Measurements from ENCODE around the gene SSH2. TPM values are rescaled to one million over a fixed set of nuclear protein-coding genes. Genes with fewer than 3 reads are reported as not detected.
A peak's percentile ranks its signal among the peaks of the same experiment; 100 is the strongest.

The SSH2 gene
- total RNA-seq, 1 experiment from 2014 or later: 8.5 TPM

DNA sequence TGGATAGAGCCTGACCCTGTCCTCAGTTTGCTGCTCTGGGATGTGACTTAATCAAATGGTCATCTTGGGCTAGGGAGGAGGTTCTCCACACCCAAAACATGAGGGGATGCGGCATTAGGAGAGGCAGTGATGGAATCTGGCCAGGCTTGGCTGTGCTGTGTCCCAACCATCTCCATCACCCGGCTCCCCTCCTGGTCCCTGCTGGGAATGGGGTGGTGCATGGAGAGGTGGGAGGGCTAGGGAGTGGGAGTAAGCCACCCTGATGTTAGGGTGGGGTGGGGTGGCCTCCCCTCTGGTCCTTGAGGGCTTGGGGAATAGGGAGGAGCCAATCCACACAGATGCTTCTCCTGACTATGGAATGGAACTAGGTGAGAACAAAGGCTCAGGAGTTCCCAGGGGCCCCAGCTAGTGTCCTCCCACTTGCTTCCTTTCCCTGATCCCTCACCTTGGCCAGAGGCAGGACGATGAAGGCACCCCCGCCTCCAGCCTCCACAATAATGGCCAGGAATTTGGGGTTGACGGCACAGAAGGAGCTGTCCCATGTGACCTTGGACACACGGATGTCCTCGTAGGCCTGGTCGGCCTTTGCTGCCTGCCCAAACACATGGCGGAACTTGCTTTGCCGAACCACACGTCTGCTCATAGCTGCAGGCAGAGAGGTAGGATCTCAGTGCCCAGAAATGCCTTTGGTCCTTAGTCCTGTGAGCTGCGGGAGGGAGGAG is 309.1 kb downstream of the SSH2 start:
- Histone ChIP-seq H3K27ac (ENCODE audit: low read length) (no peak overlapping the region), H3K9me2 (replicated peaks; ENCODE audit: low read length) (no peaks in the 10 kb centered on the region), H3K79me2 (ENCODE audit: low read length) (no peaks in the 10 kb centered on the region), H3F3A (ENCODE audit: low read length, unreplicated experiment) (no peaks in the 10 kb centered on the region), H4K20me1 (ENCODE audit: low read length) (no peaks in the 10 kb centered on the region), H3K36me3 (ENCODE audit: low read depth, low read length) (no peaks in the 10 kb centered on the region), H3K4me1 (ENCODE audit: insufficient read depth, low read length) (peaks cover 35% of the 10 kb centered on the region), H3K9ac (ENCODE audit: low read length) (no peak overlapping the region), H3K4me3 (ENCODE audit: low read length) (no peak overlapping the region), H3K4me2 (ENCODE audit: low read length) (no peak overlapping the region), H3K27me3 (ENCODE audit: low read length) (no peaks in the 10 kb centered on the region), H3K9me3 (ENCODE audit: low read length) (no peaks in the 10 kb centered on the region), H2AFZ (ENCODE audit: low read length) (no peak overlapping the region)
- TF ChIP-seq EZH2 (IDR thresholded peaks at IDR 0.05; ENCODE audit: low read length, unreplicated experiment) (no peak), EZH2phosphoT487 (IDR thresholded peaks at IDR 0.05; ENCODE audit: borderline replicate concordance, low read length) (no peak)
- TF ChIP-seq, protein P1, sequence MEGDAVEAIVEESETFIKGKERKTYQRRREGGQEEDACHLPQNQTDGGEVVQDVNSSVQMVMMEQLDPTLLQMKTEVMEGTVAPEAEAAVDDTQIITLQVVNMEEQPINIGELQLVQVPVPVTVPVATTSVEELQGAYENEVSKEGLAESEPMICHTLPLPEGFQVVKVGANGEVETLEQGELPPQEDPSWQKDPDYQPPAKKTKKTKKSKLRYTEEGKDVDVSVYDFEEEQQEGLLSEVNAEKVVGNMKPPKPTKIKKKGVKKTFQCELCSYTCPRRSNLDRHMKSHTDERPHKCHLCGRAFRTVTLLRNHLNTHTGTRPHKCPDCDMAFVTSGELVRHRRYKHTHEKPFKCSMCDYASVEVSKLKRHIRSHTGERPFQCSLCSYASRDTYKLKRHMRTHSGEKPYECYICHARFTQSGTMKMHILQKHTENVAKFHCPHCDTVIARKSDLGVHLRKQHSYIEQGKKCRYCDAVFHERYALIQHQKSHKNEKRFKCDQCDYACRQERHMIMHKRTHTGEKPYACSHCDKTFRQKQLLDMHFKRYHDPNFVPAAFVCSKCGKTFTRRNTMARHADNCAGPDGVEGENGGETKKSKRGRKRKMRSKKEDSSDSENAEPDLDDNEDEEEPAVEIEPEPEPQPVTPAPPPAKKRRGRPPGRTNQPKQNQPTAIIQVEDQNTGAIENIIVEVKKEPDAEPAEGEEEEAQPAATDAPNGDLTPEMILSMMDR (conservative IDR thresholded peaks at IDR 0.05; ENCODE audit: low read depth, low read length): no peak
- CTCF ChIA-PET: interaction anchor here (1.6 kb wide), 1 partner anchor 19 kb away, joined by 4 read pairs; no protein-coding TSS in a partner anchor
- BruUV-seq (replicated peaks): no TSS peak
- intact Hi-C loops (cut with micrococcal nuclease): no loop called here
- no peak for DNase-seq
- POLR2A ChIA-PET (ENCODE audit: unreplicated experiment): no interaction called here
- no peak for ATAC-seq

DNA sequence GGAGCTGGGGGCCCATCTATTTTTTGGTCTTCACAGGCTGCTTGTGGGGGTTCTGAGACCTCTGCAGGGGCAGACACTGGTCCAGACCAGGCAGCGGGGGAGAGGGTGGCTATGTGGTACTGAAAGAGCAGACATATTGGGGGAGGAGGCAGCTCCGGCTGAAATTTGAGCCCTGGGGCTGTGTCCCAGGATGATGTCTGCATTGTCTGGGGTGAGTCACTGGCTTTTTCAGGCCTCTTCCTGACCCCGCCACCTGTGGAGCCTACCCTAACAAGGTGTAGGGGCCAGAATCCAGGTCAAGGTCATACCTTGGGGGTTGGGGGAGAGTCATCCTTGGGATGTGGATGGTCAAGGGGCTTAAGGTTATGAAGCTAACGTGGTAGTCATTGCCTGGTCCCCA is 309.8 kb downstream of the SSH2 start:
- intact Hi-C loops (cut with micrococcal nuclease): no loop called here
- Histone ChIP-seq H2AFZ (ENCODE audit: low read length) (no peak overlapping the region), H3K27me3 (ENCODE audit: low read length) (no peaks in the 10 kb centered on the region), H3F3A (ENCODE audit: low read length, unreplicated experiment) (no peaks in the 10 kb centered on the region), H3K79me2 (ENCODE audit: low read length) (no peaks in the 10 kb centered on the region), H3K9ac (ENCODE audit: low read length) (no peak overlapping the region), H3K9me3 (ENCODE audit: low read length) (no peaks in the 10 kb centered on the region), H3K36me3 (ENCODE audit: low read depth, low read length) (no peaks in the 10 kb centered on the region), H3K27ac (ENCODE audit: low read length) (no peak overlapping the region), H3K4me3 (ENCODE audit: low read length) (no peak overlapping the region), H3K9me2 (replicated peaks; ENCODE audit: low read length) (no peaks in the 10 kb centered on the region), H3K4me1 (ENCODE audit: insufficient read depth, low read length) (peaks cover 35% of the 10 kb centered on the region), H4K20me1 (ENCODE audit: low read length) (no peaks in the 10 kb centered on the region), H3K4me2 (ENCODE audit: low read length) (no peak overlapping the region)
- ATAC-seq (no peak), DNase-seq (peak; percentile 47)
- BruUV-seq (replicated peaks): no TSS peak
- POLR2A ChIA-PET (ENCODE audit: unreplicated experiment): no interaction called here
- CTCF ChIA-PET: interaction anchor here (1.6 kb wide), 1 partner anchor 19 kb away, joined by 4 read pairs; no protein-coding TSS in a partner anchor
- no peak for TF ChIP-seq EZH2phosphoT487 (IDR thresholded peaks at IDR 0.05; ENCODE audit: borderline replicate concordance, low read length)
- no peak for TF ChIP-seq EZH2 (IDR thresholded peaks at IDR 0.05; ENCODE audit: low read length, unreplicated experiment)
- TF ChIP-seq, protein P1 (conservative IDR thresholded peaks at IDR 0.05; ENCODE audit: low read depth, low read length): no peak

DNA sequence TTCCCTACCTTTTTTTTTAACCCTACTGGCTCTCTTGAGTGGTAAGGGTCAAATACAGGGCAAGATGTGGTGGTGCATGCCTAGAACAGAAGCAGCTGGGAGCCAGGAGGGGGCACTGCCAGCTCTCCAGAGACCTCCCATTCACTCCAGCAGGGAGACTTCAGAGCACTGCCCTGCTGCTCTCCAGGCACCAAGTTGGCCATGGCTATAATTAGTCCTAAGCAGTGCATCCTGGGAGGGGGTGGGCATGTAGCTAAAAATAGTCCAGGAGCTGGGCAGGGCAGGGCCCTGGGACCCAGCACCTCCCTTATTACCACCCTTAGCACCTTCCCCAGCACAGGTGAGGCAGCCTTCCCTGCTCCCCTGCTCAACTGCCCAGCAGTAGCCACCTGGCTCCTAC is 310.8 kb downstream of the SSH2 start:
- ATAC-seq (no peak), DNase-seq (no peak)
- no peaks in the 10 kb centered on the region for H3K9me2 ChIP-seq (replicated peaks; ENCODE audit: low read length)
- BruUV-seq (replicated peaks): no TSS peak
- no peak overlapping the region for H2AFZ ChIP-seq (ENCODE audit: low read length)
- no peak overlapping the region for H3K4me2 ChIP-seq (ENCODE audit: low read length)
- H3K36me3 ChIP-seq (ENCODE audit: low read depth, low read length): no peaks in the 10 kb centered on the region
- H3K27me3 ChIP-seq (ENCODE audit: low read length): no peaks in the 10 kb centered on the region
- no peak overlapping the region for H3K9ac ChIP-seq (ENCODE audit: low read length)
- ChIA-PET POLR2A (ENCODE audit: unreplicated experiment) (no interaction called here), CTCF (interaction anchor here (0.6 to 1.6 kb wide), 2 partner anchors 20 to 46 kb away, joined by 4 read pairs; no protein-coding TSS in a partner anchor)
- H3K4me3 ChIP-seq (ENCODE audit: low read length): no peak overlapping the region
- H4K20me1 ChIP-seq (ENCODE audit: low read length): no peaks in the 10 kb centered on the region
- intact Hi-C loops (cut with micrococcal nuclease): loop anchor here (2.0 kb wide), 1 partner anchor 38 kb away; no protein-coding TSS in a partner anchor
- no peaks in the 10 kb centered on the region for H3K9me3 ChIP-seq (ENCODE audit: low read length)
- no peaks in the 10 kb centered on the region for H3F3A ChIP-seq (ENCODE audit: low read length, unreplicated experiment)
- no peaks in the 10 kb centered on the region for H3K79me2 ChIP-seq (ENCODE audit: low read length)
- H3K4me1 ChIP-seq (ENCODE audit: insufficient read depth, low read length): peaks cover 32% of the 10 kb centered on the region
- TF ChIP-seq EZH2 (IDR thresholded peaks at IDR 0.05; ENCODE audit: low read length, unreplicated experiment) (no peak), EZH2phosphoT487 (IDR thresholded peaks at IDR 0.05; ENCODE audit: borderline replicate concordance, low read length) (no peak)
- TF ChIP-seq, protein P1 (conservative IDR thresholded peaks at IDR 0.05; ENCODE audit: low read depth, low read length): 0 out of 2 replicates have a peak, but pooled peaks have one; percentile 21
- H3K27ac ChIP-seq (ENCODE audit: low read length): no peak overlapping the region

All from PC-3 (cell line).